H1 (cell line): ENCODE data around the gene TRAPPC3. TPM values are rescaled to one million over a fixed set of nuclear protein-coding genes. Genes with fewer than 3 reads are reported as not detected.

ENCODE experiments used
- CTCF ChIA-PET: fragments of 300-600 bp; sonication (Branson Sonifier 250); formaldehyde crosslinking; loops from one replicate; lab custom pipeline; 2021; ENCODE audit not compliant: partially characterized antibody; lab: Charles Lee
- POLR2A ChIA-PET: fragments of 300-600 bp; sonication (Branson Sonifier 250); formaldehyde crosslinking; loops from one replicate; lab custom pipeline; 2021; ENCODE audit warnings: inconsistent platforms; ENCODE audit not compliant: partially characterized antibody; lab: Charles Lee
- DNase-seq, 2 experiments: peaks; one replicate each; pipeline versions ENCODE4 v3.0.0 to v3.0.0-alpha.2; 2010 to 2022; ENCODE audit warnings: low spot score in 2 of 2, low read depth in 1 of 2, mixed read lengths in 1 of 2
- FAIRE-seq: peaks from 2 replicates; lab custom pipeline; 2011; peaks lifted over from hg19 to GRCh38; lab: Jason Lieb, UNC
- H2AFZ ChIP-seq: 2 replicates; pipeline ENCODE4 v1.8.1; 2012; ENCODE audit warnings: low read length, inconsistent platforms
- H2AK5ac ChIP-seq: 2 replicates; pipeline ENCODE4 v1.6.1; 2013; ENCODE audit warnings: low read depth, low read length
- H2BK120ac ChIP-seq: replicated peaks from 2 replicates; pipeline ENCODE3; 2013; ENCODE audit warnings: low read depth, low read length, inconsistent platforms
- H2BK12ac ChIP-seq: 2 replicates; pipeline ENCODE4 v1.6.1; 2013; ENCODE audit warnings: low read depth, low read length
- H2BK15ac ChIP-seq: 2 replicates; pipeline ENCODE4 v1.6.1; 2013; ENCODE audit warnings: low read length
- H2BK20ac ChIP-seq: 2 replicates; pipeline ENCODE4 v1.6.1; 2013; ENCODE audit warnings: low read length
- H2BK5ac ChIP-seq: 2 replicates; pipeline ENCODE4 v1.6.1; 2013; ENCODE audit warnings: low read depth, low read length
- H3K14ac ChIP-seq: 2 replicates; pipeline ENCODE4 v1.6.1; 2013; ENCODE audit warnings: inconsistent platforms; ENCODE audit not compliant: insufficient read length
- H3K18ac ChIP-seq: 2 replicates; pipeline ENCODE4 v1.6.1; 2013; ENCODE audit warnings: low read length; ENCODE audit errors: extremely low read depth
- H3K23ac ChIP-seq: 2 replicates; pipeline ENCODE4 v1.6.1; 2013; ENCODE audit warnings: inconsistent platforms; ENCODE audit not compliant: insufficient read length
- H3K23me2 ChIP-seq: 2 replicates; pipeline ENCODE4 v1.6.1; 2013; ENCODE audit warnings: low read depth, low read length
- H3K27ac ChIP-seq: 2 replicates; pipeline ENCODE4 v1.6.1; 2011; ENCODE audit warnings: low read depth, low read length, inconsistent platforms
- H3K27me3 ChIP-seq, 4 experiments: replicated peaks in 1 of 4; 1 replicate in 1 of 4; 2 replicates in 3 of 4; pipeline versions ENCODE4 v1.6.1 to v1.8.1; 2011 to 2013; ENCODE audit warnings: low read length in 3 of 4, mild to moderate bottlenecking in 3 of 4, inconsistent platforms in 2 of 4, mixed read lengths in 2 of 4, moderate library complexity in 1 of 4; ENCODE audit not compliant: control insufficient read depth in 3 of 4, insufficient read depth in 3 of 4; ENCODE audit errors: extremely low read depth in 1 of 4
- H3K36me3 ChIP-seq, 4 experiments: 2 replicates each; pipeline versions ENCODE4 v1.6.1 to v1.8.1; 2011 to 2013; ENCODE audit warnings: mild to moderate bottlenecking in 4 of 4, low read length in 3 of 4, moderate library complexity in 2 of 4, control low read depth in 1 of 4, inconsistent platforms in 1 of 4; ENCODE audit not compliant: insufficient read depth in 4 of 4, control insufficient read depth in 2 of 4
- H3K4ac ChIP-seq: replicated peaks from 2 replicates; pipeline ENCODE3; 2013; ENCODE audit warnings: low read length, low read depth, mixed read lengths, inconsistent platforms; ENCODE audit not compliant: insufficient read length
- H3K4me1 ChIP-seq, 4 experiments: replicated peaks in 1 of 4; 1 replicate in 1 of 4; 2 replicates in 3 of 4; pipeline versions ENCODE4 v1.6.1 to v1.8.1; 2011 to 2013; ENCODE audit warnings: low read length in 3 of 4, inconsistent platforms in 2 of 4, mixed read lengths in 1 of 4; ENCODE audit not compliant: insufficient read depth in 4 of 4, control insufficient read depth in 3 of 4
- H3K4me2 ChIP-seq, 2 experiments: 2 replicates each; pipeline versions ENCODE4 v1.6.1 to v1.8.1; 2011 to 2013; ENCODE audit warnings: low read depth in 2 of 2, low read length in 2 of 2, control low read depth in 1 of 2, inconsistent platforms in 1 of 2, mild to moderate bottlenecking in 1 of 2; ENCODE audit not compliant: insufficient read depth in 1 of 2
- H3K4me3 ChIP-seq, 4 experiments: fragments of 200-600, 300-600 bp in 1 of 4; sonication (generic), shearing (Covaris generic), sonication (Bioruptor Twin) in 1 of 4; 2 replicates each; pipeline versions ENCODE4 v1.5.1 to v1.8.1; 2011 to 2016; ENCODE audit warnings: low read length in 4 of 4, low read depth in 3 of 4, control low read depth in 2 of 4, inconsistent platforms in 2 of 4, mild to moderate bottlenecking in 2 of 4, mixed read lengths in 1 of 4, moderate library complexity in 1 of 4; ENCODE audit not compliant: insufficient read depth in 2 of 4; ENCODE audit errors: extremely low read depth in 1 of 4
- H3K56ac ChIP-seq: replicated peaks from 2 replicates; pipeline ENCODE3; 2013; ENCODE audit warnings: low read depth, mild to moderate bottlenecking, mixed read lengths, low read length, inconsistent platforms; ENCODE audit not compliant: insufficient read length
- H3K79me1 ChIP-seq: 2 replicates; pipeline ENCODE4 v1.6.1; 2013; ENCODE audit warnings: low read depth, low read length, control low read depth
- H3K79me2 ChIP-seq, 2 experiments: 2 replicates each; pipeline versions ENCODE4 v1.6.1 to v1.8.1; 2012 to 2013; ENCODE audit warnings: low read length in 2 of 2, mild to moderate bottlenecking in 2 of 2, inconsistent platforms in 1 of 2; ENCODE audit not compliant: insufficient read depth in 2 of 2, control insufficient read depth in 1 of 2
- H3K9ac ChIP-seq, 4 experiments: replicated peaks in 1 of 4; 1 replicate in 1 of 4; 2 replicates in 3 of 4; pipeline versions ENCODE4 v1.6.1 to v1.8.1; 2011 to 2013; ENCODE audit warnings: low read depth in 3 of 4, low read length in 3 of 4, control low read depth in 2 of 4, mild to moderate bottlenecking in 2 of 4, moderate library complexity in 2 of 4, inconsistent platforms in 1 of 4; ENCODE audit errors: extremely low read depth in 1 of 4
- H3K9me3 ChIP-seq, 2 experiments: 2 replicates each; pipeline versions ENCODE4 v1.6.1 to v1.8.1; 2012 to 2013; ENCODE audit warnings: mild to moderate bottlenecking in 2 of 2, moderate library complexity in 2 of 2, control low read depth in 1 of 2, inconsistent platforms in 1 of 2, low read depth in 1 of 2, low read length in 1 of 2, mixed read lengths in 1 of 2; ENCODE audit not compliant: insufficient read depth in 2 of 2
- H4K20me1 ChIP-seq, 2 experiments: replicated peaks in 1 of 2; 2 replicates each; pipeline versions ENCODE3 to v1.8.1; 2011 to 2013; ENCODE audit warnings: inconsistent platforms in 2 of 2, low read length in 2 of 2, mild to moderate bottlenecking in 1 of 2; ENCODE audit not compliant: insufficient read depth in 2 of 2, control insufficient read depth in 1 of 2
- H4K5ac ChIP-seq: 2 replicates; pipeline ENCODE4 v1.6.1; 2013; ENCODE audit warnings: low read length, low read depth, mixed read lengths, inconsistent platforms; ENCODE audit not compliant: insufficient read length
- H4K8ac ChIP-seq: 2 replicates; pipeline ENCODE4 v1.8.0; 2013; ENCODE audit warnings: mild to moderate bottlenecking, moderate library complexity, low read length, inconsistent platforms; ENCODE audit not compliant: insufficient read depth; ENCODE audit errors: extremely low read depth
- H4K91ac ChIP-seq: replicated peaks from 2 replicates; pipeline ENCODE3; 2013; ENCODE audit warnings: low read length, mixed read lengths, inconsistent platforms; ENCODE audit not compliant: insufficient read length
- CHD2 ChIP-seq: IDR thresholded peaks from 2 replicates; pipeline ENCODE4 v1.6.1; 2012; ENCODE audit warnings: low read length, improper control_type of control experiment
- EP300 ChIP-seq, 2 experiments: IDR thresholded peaks; 1 replicate in 1 of 2; 2 replicates in 1 of 2; pipeline ENCODE4 v1.6.1; 2011 to 2012; ENCODE audit warnings: low read depth in 2 of 2, low read length in 2 of 2, mild to moderate bottlenecking in 2 of 2, borderline replicate concordance in 1 of 2, inconsistent platforms in 1 of 2, moderate library complexity in 1 of 2
- KDM1A ChIP-seq: fragments of 200-600, 300-600 bp; sonication (generic); IDR thresholded peaks from 2 replicates; pipeline ENCODE4 v1.7.1; 2016; ENCODE audit warnings: mild to moderate bottlenecking, low read length, borderline replicate concordance
- MAFK ChIP-seq: IDR thresholded peaks from 2 replicates; pipeline ENCODE4 v1.6.1; 2012; ENCODE audit warnings: low read depth, mild to moderate bottlenecking, improper control_type of control experiment, low read length
- RNF2 ChIP-seq: fragments of 200-900, 300-1000 bp; sonication (generic); IDR thresholded peaks from 2 replicates; pipeline ENCODE4 v1.7.1; 2016; ENCODE audit warnings: borderline replicate concordance, low read depth, mild to moderate bottlenecking, antibody characterized with exemption, low read length; ENCODE audit not compliant: poor library complexity, severe bottlenecking; ENCODE audit errors: missing control alignments
- SP2 ChIP-seq: IDR thresholded peaks from 2 replicates; pipeline ENCODE4 v1.6.1; 2012; ENCODE audit warnings: mild to moderate bottlenecking, low read length, inconsistent platforms
- WGBS, 2 experiments: shearing (Covaris generic) in 1 of 2; methylation state at CpG; one replicate each; pipeline versions ENCODE4 v1.1.6 to v1.1.7; 2013 to 2015; ENCODE audit warnings: low lambda C conversion rate in 2 of 2, mixed read lengths in 2 of 2, inconsistent platforms in 1 of 2, low coverage in 1 of 2, missing lambda C conversion rate in 1 of 2; ENCODE audit not compliant: insufficient replicate concordance in 2 of 2, insufficient coverage in 1 of 2, insufficient read length in 1 of 2; ENCODE audit errors: extremely low coverage in 1 of 2, missing lambda C conversion rate in 1 of 2; 5-methylcytosine and 5-hydroxymethylcytosine counted together
- polyA plus RNA-seq, 7 experiments: library from polyadenylated mRNA; depleted of rRNA in 3 of 7; stranded (reverse) in 5 of 7; unstranded in 2 of 7; fragments of >200 nt in 5 of 7; fragments of 200-250 nt in 2 of 7; gene quantifications; 1 replicate in 5 of 7; 2 replicates in 1 of 7; 4 replicates in 1 of 7; pipeline versions ENCODE4 v1.2.1 to v1.2.3, GENCODE V29; 2011 to 2013; ENCODE audit warnings: missing spikeins in 2 of 7, mixed read lengths in 2 of 7
- total RNA-seq: library from RNA; stranded (reverse); fragmentation: NEBNext Ultra II Directional; extraction: Animal tissue kit (Norgen Biotek cat#: 25700); gene quantifications from 2 replicates; pipeline ENCODE4 v1.2.1, GENCODE V29; 2021

The TRAPPC3 gene
- total and polyA plus RNA-seq, 2 of the 8 experiments (the other 6 are each of a cell fraction or from before 2014, with no cell fraction given), result 47.8 to 51.0 TPM

GRCh38 chr1:36151845-36152203 lies 2.5 kb upstream of the TRAPPC3 start:
- Histone ChIP-seq H3K79me2 (peaks cover 0 to 3% of the 10 kb centered on the region in 2 experiments; a peak in 1 of 4 replicates), H3K4me2 (no peak overlapping the region), H4K8ac (peak overlapping the region; percentile 26; the same call in 1 of the 2 replicates), H3K9ac (no peak overlapping the region), H3K14ac (no peak overlapping the region), H2BK15ac (no peak overlapping the region), H3K23ac (no peak overlapping the region), H2AFZ (no peak overlapping the region), H3K9me3 (no peaks in the 10 kb centered on the region), H4K91ac (no peak overlapping the region), H3K36me3 (no peaks in the 10 kb centered on the region), H3K4me3 (no peak overlapping the region), H3K23me2 (peaks cover 9% of the 10 kb centered on the region), H2BK5ac (no peak overlapping the region), H3K18ac (no peak overlapping the region), H4K5ac (no peak overlapping the region), H3K4me1 (peaks cover 11 to 24% (median 17%) of the 10 kb centered on the region in 4 experiments), H3K56ac (no peak overlapping the region), H3K27me3 (peaks cover 11 to 29% (median 25%) of the 10 kb centered on the region in 4 experiments), H3K4ac (no peak overlapping the region), H2AK5ac (no peak overlapping the region), H2BK120ac (no peak overlapping the region), H2BK12ac (no peak overlapping the region), H3K79me1 (no peaks in the 10 kb centered on the region), H4K20me1 (peaks cover 0 to 2% of the 10 kb centered on the region in 2 experiments), H2BK20ac (no peak overlapping the region), H3K27ac (no peak overlapping the region)
- CTCF ChIA-PET, result interaction anchor here (2.6 to 10.1 kb wide), 8 partner anchors 10 to 149 kb away, joined by 8 to 261 read pairs (median 43); partner anchors contain the start of gene THRAP3
- POLR2A ChIA-PET, result interaction anchor here (0.9 to 5.4 kb wide), 7 partner anchors 9 to 235 kb away, joined by 3 to 49 read pairs (median 3); partner anchors contain the start of genes SH3D21 and THRAP3
- DNase-seq (no peak), FAIRE-seq (no peak)
- WGBS, 2 experiments, result 64% methylated on average over 3 of the region's 3 CpGs; no CpG with 5 or more reads in 1 of the 2 experiments
- TF ChIP-seq KDM1A (no peak), RNF2 (no peak), MAFK (no peak), SP2 (no peak), EP300 (IDR thresholded peaks at IDR 0.05; ENCODE audit: borderline replicate concordance in 1 of 2, low read depth in 2 of 2, low read length in 2 of 2) (no peak), CHD2 (no peak)
